K562 (cell line): ENCODE measurements around the gene SYNGR3. TPM values are rescaled to one million over a fixed set of nuclear protein-coding genes. Genes with fewer than 3 reads are reported as not detected.
A peak's percentile ranks its signal among the peaks of the same experiment; 100 is the strongest.

Experiments
- HDAC1 ChIP-seq, 2 experiments: fragments of 450-650 bp; IDR thresholded peaks; 2 replicates each; pipeline ENCODE4 v1.6.1; 2016 to 2017; ENCODE audit warnings: inconsistent platforms in 1 of 2, mild to moderate bottlenecking in 1 of 2, moderate library complexity in 1 of 2
- MBD2 ChIP-seq: sonication (generic); IDR thresholded peaks from 2 replicates; pipeline ENCODE4 v1.6.1; 2016; ENCODE audit warnings: low read depth, borderline replicate concordance
- NRF1 ChIP-seq, 2 experiments: fragments of 450-650 bp; IDR thresholded peaks in 1 of 2; conservative IDR thresholded peaks in 1 of 2; 2 replicates each; pipeline ENCODE4 v1.6.1; 2014; ENCODE audit warnings: mild to moderate bottlenecking in 2 of 2
- POLR2AphosphoS2 ChIP-seq: IDR thresholded peaks from 2 replicates; pipeline ENCODE4 v1.6.1; 2012; ENCODE audit warnings: low read length, improper control_type of control experiment
- RFX5 ChIP-seq: IDR thresholded peaks from 2 replicates; pipeline ENCODE4 v1.6.1; 2011; ENCODE audit warnings: low read depth, mild to moderate bottlenecking, improper control_type of control experiment, low read length
- SIX5 ChIP-seq, 2 experiments: IDR thresholded peaks; 2 replicates each; pipeline ENCODE4 v1.6.1; 2011; ENCODE audit warnings: low read length in 2 of 2, borderline replicate concordance in 1 of 2, low read depth in 1 of 2, mild to moderate bottlenecking in 1 of 2, moderate library complexity in 1 of 2; ENCODE audit not compliant: insufficient read depth in 1 of 2
- TAF15 ChIP-seq: fragments of 200-400 bp; formaldehyde crosslinking; IDR thresholded peaks from 2 replicates; pipeline ENCODE4 v1.6.1; 2017; ENCODE audit warnings: mild to moderate bottlenecking, low read depth, low read length, moderate library complexity
- TBL1XR1 ChIP-seq, 2 experiments: IDR thresholded peaks; 2 replicates each; pipeline ENCODE4 v1.6.1; 2012; ENCODE audit warnings: improper control_type of control experiment in 2 of 2, low read length in 2 of 2, mild to moderate bottlenecking in 1 of 2
- ZBED1 ChIP-seq: IDR thresholded peaks from 2 replicates; pipeline ENCODE4 v1.6.1; 2014
- ZC3H11A ChIP-seq: IDR thresholded peaks from 2 replicates; pipeline ENCODE4 v1.6.1; 2012; ENCODE audit warnings: low read depth, low read length, improper control_type of control experiment
- ZNF175 ChIP-seq: fragments of 200-800 bp; sonication (Bioruptor generic); IDR thresholded peaks from 2 replicates; pipeline ENCODE4 v1.6.1; 2016; ENCODE audit warnings: low read depth, mild to moderate bottlenecking, missing genetic modification characterization, missing compliant biosample characterization
- polyA plus RNA-seq, 8 experiments: library from polyadenylated mRNA; depleted of rRNA in 4 of 8; stranded (reverse) in 5 of 8; unstranded in 3 of 8; fragments of >200 nt; fragmentation: Nextera tagmentation in 2 of 8; fragmentation: Illumina TruSeq in 1 of 8; extraction: Ambion mirVana in 2 of 8; extraction: Trizol in 1 of 8; gene quantifications; 2 replicates each; pipeline versions ENCODE4 v1.2.1 to v1.2.3, GENCODE V29; 2011 to 2014; ENCODE audit warnings: inconsistent platforms in 1 of 8, missing spikeins in 1 of 8
- total RNA-seq, 7 experiments: library from RNA; depleted of rRNA in 6 of 7; stranded (reverse); fragments of >200 nt in 6 of 7; fragmentation: Illumina TruSeq in 2 of 7; extraction: Trizol in 2 of 7; gene quantifications; 2 replicates each; pipeline versions ENCODE4 v1.2.1 to v1.2.3, GENCODE V29; 2011 to 2021; ENCODE audit warnings: low replicate concordance in 1 of 7

SYNGR3 gene
- total and polyA plus RNA-seq, 9 of the 15 experiments (the other 6 are each of a cell fraction or from before 2014, with no cell fraction given), result 3.7 to 69.2 (median 36.3) TPM

DNA sequence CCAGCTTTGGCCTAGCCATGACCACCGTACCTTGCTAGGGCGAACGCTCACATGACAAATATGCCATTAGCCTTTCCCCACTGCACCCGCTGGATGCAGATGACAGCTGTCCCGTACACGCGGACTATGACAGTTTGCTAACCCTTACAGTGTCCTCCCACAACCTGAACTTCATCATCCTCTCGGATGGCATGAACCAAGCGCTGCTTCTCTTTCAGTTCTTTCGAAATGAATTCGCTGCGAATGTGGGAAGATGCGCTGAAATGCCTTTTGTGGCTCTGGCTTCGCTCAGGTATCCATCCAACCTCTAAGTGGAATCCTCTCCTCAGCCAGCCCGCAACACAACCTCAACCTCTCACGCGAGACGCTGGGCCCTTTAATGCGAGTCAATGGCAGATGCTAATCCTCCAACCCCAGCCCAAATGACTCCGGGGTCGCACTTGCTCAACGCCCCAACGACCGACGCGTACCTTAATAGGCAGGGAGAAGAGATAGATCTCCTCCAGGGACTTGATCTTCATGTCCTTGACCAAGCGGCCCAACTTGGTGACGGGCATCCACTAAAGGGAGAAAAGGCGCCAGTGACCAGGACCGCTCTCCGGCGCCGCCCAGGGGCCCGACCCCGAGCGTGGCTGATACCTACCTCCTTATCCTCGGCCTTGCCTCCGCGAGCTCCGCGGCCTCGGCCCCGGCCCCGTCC lies 25.8 kb upstream of the SYNGR3 start (continued):
- TF ChIP-seq ZNF175 (CRISPR knock-in tag) (no peak), NRF1 (conservative IDR thresholded peaks at IDR 0.05 in 1 of 2, IDR thresholded peaks at IDR 0.05 in 1 of 2) (no peak), MBD2 (no peak), SIX5 (IDR thresholded peaks at IDR 0.05; ENCODE audit: borderline replicate concordance in 1 of 2, insufficient read depth in 1 of 2, low read depth in 1 of 2, low read length in 2 of 2) (no peak), POLR2AphosphoS2 (no peak), TBL1XR1 (IDR thresholded peaks at IDR 0.05; ENCODE audit: low read length in 2 of 2) (peak in 1 of 2 experiments; percentile 76; a peak in 1 of 4 replicates), HDAC1 (IDR thresholded peaks at IDR 0.05) (peak in 1 of 2 experiments; percentile 88; a peak in 2 of 4 replicates), TAF15 (peak; percentile 85; the same call in 1 of the 2 replicates), ZC3H11A (no peak), RFX5 (no peak), ZBED1 (no peak)
